ENCODE data around the gene PRR18.

The PRR18 gene

DNA sequence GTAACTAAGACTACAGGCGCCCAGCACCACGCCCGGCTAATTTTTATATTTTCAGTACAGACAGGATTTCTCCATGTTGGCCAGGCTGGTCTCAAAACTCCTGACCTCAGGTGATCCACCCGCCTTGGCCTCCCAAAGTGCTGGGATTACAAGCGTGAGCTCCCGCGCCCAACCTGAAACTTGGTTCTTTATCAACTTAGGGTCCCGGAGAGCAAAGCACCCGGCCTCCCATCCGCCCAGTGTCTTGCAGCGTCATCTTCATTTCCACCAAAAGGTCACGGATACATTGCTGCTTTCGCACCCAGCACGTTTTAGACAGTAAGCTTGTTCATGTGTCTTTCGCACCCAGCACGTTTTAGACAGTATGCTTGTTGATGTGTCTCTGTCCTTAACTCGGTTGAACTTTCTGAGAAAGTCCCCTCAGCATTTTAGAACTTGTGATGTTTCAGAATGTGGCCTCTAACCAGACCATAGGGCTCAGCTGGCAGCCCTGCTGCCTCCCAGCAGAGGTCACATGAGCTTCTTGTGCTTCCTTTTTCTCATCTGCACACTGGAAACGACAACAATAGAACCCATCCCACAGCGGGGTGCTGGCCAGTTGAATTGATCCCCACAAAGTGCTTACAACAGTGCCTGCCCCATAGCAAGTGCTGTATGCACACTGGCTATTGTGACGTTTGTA is 48.8 kb downstream of the PRR18 start:
- H3K9ac ChIP-seq (ENCODE audit: low read depth, low read length): peak overlapping the region; percentile 46
- H3K4me3 ChIP-seq (ENCODE audit: low read depth in 1 of 2, low read length in 2 of 2): no peak overlapping the region
- no peaks in the 10 kb centered on the region for H3K27me3 ChIP-seq (ENCODE audit: insufficient read depth, low read length, poor library complexity)
- no peak for TF ChIP-seq EZH2 (IDR thresholded peaks at IDR 0.05; ENCODE audit: borderline replicate concordance, low read depth, low read length, severe bottlenecking)
- TF ChIP-seq, protein P1, sequence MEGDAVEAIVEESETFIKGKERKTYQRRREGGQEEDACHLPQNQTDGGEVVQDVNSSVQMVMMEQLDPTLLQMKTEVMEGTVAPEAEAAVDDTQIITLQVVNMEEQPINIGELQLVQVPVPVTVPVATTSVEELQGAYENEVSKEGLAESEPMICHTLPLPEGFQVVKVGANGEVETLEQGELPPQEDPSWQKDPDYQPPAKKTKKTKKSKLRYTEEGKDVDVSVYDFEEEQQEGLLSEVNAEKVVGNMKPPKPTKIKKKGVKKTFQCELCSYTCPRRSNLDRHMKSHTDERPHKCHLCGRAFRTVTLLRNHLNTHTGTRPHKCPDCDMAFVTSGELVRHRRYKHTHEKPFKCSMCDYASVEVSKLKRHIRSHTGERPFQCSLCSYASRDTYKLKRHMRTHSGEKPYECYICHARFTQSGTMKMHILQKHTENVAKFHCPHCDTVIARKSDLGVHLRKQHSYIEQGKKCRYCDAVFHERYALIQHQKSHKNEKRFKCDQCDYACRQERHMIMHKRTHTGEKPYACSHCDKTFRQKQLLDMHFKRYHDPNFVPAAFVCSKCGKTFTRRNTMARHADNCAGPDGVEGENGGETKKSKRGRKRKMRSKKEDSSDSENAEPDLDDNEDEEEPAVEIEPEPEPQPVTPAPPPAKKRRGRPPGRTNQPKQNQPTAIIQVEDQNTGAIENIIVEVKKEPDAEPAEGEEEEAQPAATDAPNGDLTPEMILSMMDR (IDR thresholded peaks at IDR 0.05; ENCODE audit: borderline replicate concordance, extremely low read depth, low read length, poor library complexity, severe bottlenecking): no peak
- no peaks in the 10 kb centered on the region for H3K79me2 ChIP-seq (ENCODE audit: insufficient read depth, low read length)
- H3K9me3 ChIP-seq (ENCODE audit: insufficient read depth, low read length, severe bottlenecking): no peaks in the 10 kb centered on the region
- H3K36me3 ChIP-seq (ENCODE audit: insufficient read depth, low read length): no peaks in the 10 kb centered on the region
- ATAC-seq (ENCODE audit: insufficient read depth, low read depth): peak; percentile 53
- H3K4me2 ChIP-seq (ENCODE audit: insufficient read depth, low read length): peak overlapping the region; percentile 25; the same call in 1 of the 2 replicates
- peaks cover 53% of the 10 kb centered on the region for H3K4me1 ChIP-seq (ENCODE audit: insufficient read depth, low read length)
- peak overlapping the region; percentile 38; the same call in 1 of the 2 replicates for H2AFZ ChIP-seq (ENCODE audit: low read depth, low read length)
- H3K27ac ChIP-seq (ENCODE audit: low read length): peak overlapping the region; percentile 89
- no peaks in the 10 kb centered on the region for H4K20me1 ChIP-seq (ENCODE audit: insufficient read depth, low read length)
- DNase-seq: peak; percentile 39

DNA sequence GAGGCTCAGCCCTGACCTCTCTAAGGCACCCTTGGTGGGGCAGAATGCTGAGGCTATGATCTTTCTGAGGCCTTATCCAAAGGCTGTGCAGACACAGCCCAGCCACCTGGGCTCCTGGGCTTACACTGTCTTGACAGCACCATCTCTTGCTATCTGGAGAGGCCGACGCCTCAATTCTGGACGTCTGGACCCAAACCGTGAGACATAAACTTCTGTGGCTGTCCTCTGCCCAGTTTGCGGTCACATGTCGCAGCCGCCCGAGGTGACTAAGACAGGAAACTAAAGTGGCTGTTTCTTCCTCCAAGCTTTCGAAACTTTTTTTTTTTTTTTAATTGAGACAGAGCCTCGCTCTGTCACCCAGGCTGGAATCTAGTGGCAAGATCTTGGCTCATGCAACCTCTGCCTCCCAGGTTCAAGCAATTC is 49.3 kb downstream of the PRR18 start:
- 0 out of 2 replicates have a peak overlapping the region, but pooled peaks have one; percentile 25 for H3K4me2 ChIP-seq (ENCODE audit: insufficient read depth, low read length)
- H3K27ac ChIP-seq (ENCODE audit: low read length): peak overlapping the region; percentile 89
- peaks cover 55% of the 10 kb centered on the region for H3K4me1 ChIP-seq (ENCODE audit: insufficient read depth, low read length)

DNA sequence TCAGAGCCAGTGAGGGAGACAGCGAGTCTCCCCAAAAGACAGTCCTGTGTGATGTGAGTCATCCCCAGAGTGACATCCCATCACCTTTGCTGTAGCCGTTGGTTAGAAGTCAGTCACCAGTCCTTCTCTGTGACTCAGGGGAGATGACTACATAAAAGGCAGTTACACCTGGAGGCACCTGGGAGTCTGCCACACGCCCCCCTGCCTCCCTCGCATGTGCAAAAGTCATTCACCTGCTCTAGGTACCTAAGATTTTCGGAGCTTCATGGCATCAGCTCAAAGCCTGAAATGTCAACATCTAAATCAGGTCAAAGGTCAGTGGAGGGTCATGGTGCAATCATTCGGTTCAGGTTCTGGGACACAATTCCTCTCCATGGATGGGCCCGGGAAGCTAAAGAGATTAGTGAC is 50.3 kb downstream of the PRR18 start:
- Histone ChIP-seq H3K27me3 (ENCODE audit: insufficient read depth, low read length, poor library complexity) (no peaks in the 10 kb centered on the region), H3K4me2 (ENCODE audit: insufficient read depth, low read length) (no peak overlapping the region), H3K4me1 (ENCODE audit: insufficient read depth, low read length) (peaks cover 57% of the 10 kb centered on the region), H3K9me3 (ENCODE audit: insufficient read depth, low read length, severe bottlenecking) (no peaks in the 10 kb centered on the region), H2AFZ (ENCODE audit: low read depth, low read length) (no peak overlapping the region), H3K79me2 (ENCODE audit: insufficient read depth, low read length) (no peaks in the 10 kb centered on the region), H4K20me1 (ENCODE audit: insufficient read depth, low read length) (no peaks in the 10 kb centered on the region), H3K36me3 (ENCODE audit: insufficient read depth, low read length) (no peaks in the 10 kb centered on the region), H3K9ac (ENCODE audit: low read depth, low read length) (no peak overlapping the region; the same call in 1 of the 2 replicates), H3K27ac (ENCODE audit: low read length) (peak overlapping the region; percentile 89), H3K4me3 (ENCODE audit: low read depth in 1 of 2, low read length in 2 of 2) (no peak overlapping the region)
- no peak for ATAC-seq (ENCODE audit: insufficient read depth, low read depth)
- no peak for TF ChIP-seq EZH2 (IDR thresholded peaks at IDR 0.05; ENCODE audit: borderline replicate concordance, low read depth, low read length, severe bottlenecking)
- TF ChIP-seq, protein P1 (IDR thresholded peaks at IDR 0.05; ENCODE audit: borderline replicate concordance, extremely low read depth, low read length, poor library complexity, severe bottlenecking): no peak
- DNase-seq: peak; percentile 12

More for the DNA sequence above, 49.3 kb downstream of the PRR18 start:
- no peak overlapping the region for H2AFZ ChIP-seq (ENCODE audit: low read depth, low read length)
- no peaks in the 10 kb centered on the region for H4K20me1 ChIP-seq (ENCODE audit: insufficient read depth, low read length)
- H3K79me2 ChIP-seq (ENCODE audit: insufficient read depth, low read length): no peaks in the 10 kb centered on the region
- no peaks in the 10 kb centered on the region for H3K36me3 ChIP-seq (ENCODE audit: insufficient read depth, low read length)
- peak overlapping the region; percentile 46 for H3K9ac ChIP-seq (ENCODE audit: low read depth, low read length)
- TF ChIP-seq, protein P1 (IDR thresholded peaks at IDR 0.05; ENCODE audit: borderline replicate concordance, extremely low read depth, low read length, poor library complexity, severe bottlenecking): no peak
- no peak for TF ChIP-seq EZH2 (IDR thresholded peaks at IDR 0.05; ENCODE audit: borderline replicate concordance, low read depth, low read length, severe bottlenecking)
- ATAC-seq (ENCODE audit: insufficient read depth, low read depth) (peak; percentile 77), DNase-seq (peak; percentile 60)
- H3K4me3 ChIP-seq (ENCODE audit: low read depth in 1 of 2, low read length in 2 of 2): no peak overlapping the region
- H3K9me3 ChIP-seq (ENCODE audit: insufficient read depth, low read length, severe bottlenecking): no peaks in the 10 kb centered on the region
- no peaks in the 10 kb centered on the region for H3K27me3 ChIP-seq (ENCODE audit: insufficient read depth, low read length, poor library complexity)
